Stimulated activated naive B cell treated with anti-CD40 and anti-IgM and Interleukin-4, amounts not matched to agents 10 μg/mL and 1 μg/mL and 100 μg/mL, for 72 hours (primary cell): ENCODE results near the gene VPS37B.
"Not testable (repeated sequence)": the region's sequence is repeated elsewhere in the genome, so short reads cannot be mapped to it uniquely, and the experiment has no call there.

Source experiments
- ATAC-seq, 2 donors: fragments of 150-1000 bp; cut with Tn5 transposase; replicated peaks; 2 replicates each; pipeline ENCODE4 v1.10.0; 2021; ENCODE audit warnings: moderate library complexity in 1 of 2
- DNase-seq: peaks from one replicate; pipeline ENCODE4 v3.0.0; 2021
- H3K27ac Mint-ChIP-seq: one replicate; pipeline ENCODE4 v1.8.0; 2022; ENCODE audit warnings: mild to moderate bottlenecking, mixed read lengths
- H3K27me3 Mint-ChIP-seq, 2 donors: one replicate each; pipeline ENCODE4 v1.8.0; 2022; ENCODE audit warnings: mixed read lengths in 2 of 2
- H3K36me3 Mint-ChIP-seq, 2 donors: one replicate each; pipeline ENCODE4 v1.8.0; 2022; ENCODE audit warnings: mixed read lengths in 2 of 2, mild to moderate bottlenecking in 1 of 2
- H3K4me1 Mint-ChIP-seq, 2 donors: one replicate each; pipeline ENCODE4 v1.8.0; 2022; ENCODE audit warnings: mixed read lengths in 2 of 2, mild to moderate bottlenecking in 1 of 2
- H3K4me3 Mint-ChIP-seq, 2 donors: one replicate each; pipeline ENCODE4 v1.8.0; 2022; ENCODE audit warnings: mild to moderate bottlenecking in 2 of 2, mixed read lengths in 2 of 2, moderate library complexity in 1 of 2
- H3K9me3 Mint-ChIP-seq, 2 donors: one replicate each; pipeline ENCODE4 v1.8.0; 2022; ENCODE audit warnings: mixed read lengths in 2 of 2, mild to moderate bottlenecking in 1 of 2

The VPS37B gene

GRCh38 chr12:122894193-122895121 is 1.5 kb downstream of the VPS37B start:
- H3K27ac Mint-ChIP-seq = peak overlapping the region; percentile 94
- peaks cover 2 to 7% of the 10 kb centered on the region in 2 donors for H3K9me3 Mint-ChIP-seq

GRCh38 chr12:122893208-122894153 is 2.4 kb downstream of the VPS37B start:
- ATAC-seq = no peak
- Mint-ChIP-seq H3K4me3 (peak overlapping the region in 1 of 2 donors; percentile 57), H3K36me3 (peaks cover 6 to 28% of the 10 kb centered on the region in 2 donors), H3K9me3 (peaks cover 2 to 7% of the 10 kb centered on the region in 2 donors), H3K4me1 (peaks cover 57 to 98% of the 10 kb centered on the region in 2 donors), H3K27me3 (no peaks in the 10 kb centered on the region), H3K27ac (peak overlapping the region; percentile 51)
- no peak for DNase-seq

More at GRCh38 chr12:122894193-122895121, 1.5 kb downstream of the VPS37B start:
- DNase-seq = no peak
- no peak for ATAC-seq
- H3K27me3 Mint-ChIP-seq = no peaks in the 10 kb centered on the region
- H3K36me3 Mint-ChIP-seq = peaks cover 6 to 24% of the 10 kb centered on the region in 2 donors
- peak overlapping the region; percentile 89 to 96 for H3K4me3 Mint-ChIP-seq
- H3K4me1 Mint-ChIP-seq = peaks cover 53 to 98% of the 10 kb centered on the region in 2 donors

GRCh38 chr12:122892724-122893123 is 3.2 kb downstream of the VPS37B start:
- not testable (repeated sequence) for DNase-seq, H3K9me3 Mint-ChIP-seq, ATAC-seq, H3K27me3 Mint-ChIP-seq, H3K27ac Mint-ChIP-seq
- H3K4me3 Mint-ChIP-seq = peak overlapping the region in 1 of 2 donors; percentile 37
- H3K36me3 Mint-ChIP-seq = peaks cover 6 to 28% of the 10 kb centered on the region in 2 donors
- H3K4me1 Mint-ChIP-seq = peaks cover 63 to 98% of the 10 kb centered on the region in 2 donors

- H3K4me1 Mint-ChIP-seq = peaks cover 66 to 98% of the 10 kb centered on the region in 2 donors
- H3K4me3 Mint-ChIP-seq = peak overlapping the region; percentile 22 to 37
- H3K36me3 Mint-ChIP-seq = peaks cover 8 to 33% of the 10 kb centered on the region in 2 donors
- H3K9me3 Mint-ChIP-seq = peaks cover 2 to 7% of the 10 kb centered on the region in 2 donors
- peak overlapping the region; percentile 37 for H3K27ac Mint-ChIP-seq
- DNase-seq = no peak
- H3K27me3 Mint-ChIP-seq = no peaks in the 10 kb centered on the region
- no peak for ATAC-seq
Measured at GRCh38 chr12:122891661-122892525, 4.0 kb downstream of the VPS37B start.

GRCh38 chr12:122889761-122890520 is 6.0 kb downstream of the VPS37B start:
- no peak for DNase-seq
- no peaks in the 10 kb centered on the region for H3K9me3 Mint-ChIP-seq
- no peaks in the 10 kb centered on the region for H3K27me3 Mint-ChIP-seq
- H3K4me1 Mint-ChIP-seq = peaks cover 63 to 90% of the 10 kb centered on the region in 2 donors
- H3K4me3 Mint-ChIP-seq = peak overlapping the region; percentile 61 to 84
- ATAC-seq = no peak
- peak overlapping the region; percentile 97 for H3K27ac Mint-ChIP-seq
- H3K36me3 Mint-ChIP-seq = peaks cover 4 to 20% of the 10 kb centered on the region in 2 donors

- DNase-seq = no peak
- no peaks in the 10 kb centered on the region for H3K27me3 Mint-ChIP-seq
- peaks cover 8 to 20% of the 10 kb centered on the region in 2 donors for H3K36me3 Mint-ChIP-seq
- peak; percentile 56 for ATAC-seq
- H3K4me1 Mint-ChIP-seq = peaks cover 61 to 87% of the 10 kb centered on the region in 2 donors
- H3K4me3 Mint-ChIP-seq = peak overlapping the region; percentile 78 to 84
- H3K9me3 Mint-ChIP-seq = no peaks in the 10 kb centered on the region
- peak overlapping the region; percentile 97 for H3K27ac Mint-ChIP-seq
Measured at GRCh38 chr12:122888232-122888752, 7.6 kb downstream of the VPS37B start.

GRCh38 chr12:122887819-122888212 is 8.1 kb downstream of the VPS37B start:
- Mint-ChIP-seq H3K27ac (peak overlapping the region; percentile 97), H3K36me3 (peaks cover 8 to 21% of the 10 kb centered on the region in 2 donors), H3K27me3 (no peaks in the 10 kb centered on the region), H3K9me3 (no peaks in the 10 kb centered on the region), H3K4me3 (peak overlapping the region; percentile 78 to 84), H3K4me1 (peaks cover 64 to 89% of the 10 kb centered on the region in 2 donors)
- peak; percentile 18 to 28 for ATAC-seq
- no peak for DNase-seq

- DNase-seq = peak; percentile 76
- Mint-ChIP-seq H3K9me3 (no peaks in the 10 kb centered on the region), H3K27me3 (no peaks in the 10 kb centered on the region), H3K27ac (peak overlapping the region; percentile 80), H3K4me3 (peak overlapping the region; percentile 68 to 71), H3K36me3 (peaks cover 8 to 22% of the 10 kb centered on the region in 2 donors), H3K4me1 (peaks cover 68 to 89% of the 10 kb centered on the region in 2 donors)
- peak; percentile 86 to 89 for ATAC-seq
Measured at GRCh38 chr12:122886851-122887818, 8.8 kb downstream of the VPS37B start.

- Mint-ChIP-seq H3K9me3 (no peaks in the 10 kb centered on the region), H3K4me3 (peak overlapping the region; percentile 10 to 28), H3K4me1 (peaks cover 65 to 89% of the 10 kb centered on the region in 2 donors), H3K27me3 (no peaks in the 10 kb centered on the region), H3K36me3 (peaks cover 8 to 22% of the 10 kb centered on the region in 2 donors), H3K27ac (peak overlapping the region; percentile 80)
- DNase-seq = no peak
- no peak for ATAC-seq
Measured at GRCh38 chr12:122886161-122886560, 9.8 kb downstream of the VPS37B start.

GRCh38 chr12:122884860-122885259 is 11.1 kb downstream of the VPS37B start:
- ATAC-seq (no peak), DNase-seq (no peak)
- H3K4me3 Mint-ChIP-seq = no peak overlapping the region
- no peaks in the 10 kb centered on the region for H3K9me3 Mint-ChIP-seq
- H3K36me3 Mint-ChIP-seq = peaks cover 16 to 34% of the 10 kb centered on the region in 2 donors
- H3K27ac Mint-ChIP-seq = no peak overlapping the region
- no peaks in the 10 kb centered on the region for H3K27me3 Mint-ChIP-seq
- H3K4me1 Mint-ChIP-seq = peaks cover 68 to 89% of the 10 kb centered on the region in 2 donors

GRCh38 chr12:122884091-122884826 is 11.7 kb downstream of the VPS37B start:
- Mint-ChIP-seq H3K4me3 (no peak overlapping the region), H3K27me3 (no peaks in the 10 kb centered on the region), H3K9me3 (no peaks in the 10 kb centered on the region), H3K4me1 (peaks cover 70 to 89% of the 10 kb centered on the region in 2 donors), H3K27ac (peak overlapping the region; percentile 14), H3K36me3 (peaks cover 13 to 37% of the 10 kb centered on the region in 2 donors)
- DNase-seq (no peak), ATAC-seq (no peak)
